BE2C (cell line): ENCODE results near the gene CHM.

Experiments
- DNase-seq: peaks from one replicate; pipeline ENCODE4 v3.0.0-alpha.2; 2020
- H3K27me3 ChIP-seq: fragments of 250-450 bp; sonication (Bioruptor Pico); 2 replicates; pipeline ENCODE4 v1.5.1; 2020; ENCODE audit warnings: mild to moderate bottlenecking
- H3K36me3 ChIP-seq: fragments of 250-450 bp; sonication (Bioruptor Pico); 2 replicates; pipeline ENCODE4 v1.5.1; 2020; ENCODE audit warnings: mild to moderate bottlenecking
- H3K4me1 ChIP-seq: fragments of 250-450 bp; sonication (Bioruptor Pico); 2 replicates; pipeline ENCODE4 v1.5.1; 2020
- H3K4me3 ChIP-seq: 2 replicates; pipeline ENCODE4 v1.5.1; 2011; ENCODE audit warnings: low read depth, low read length
- H3K9me3 ChIP-seq: fragments of 250-450 bp; sonication (Bioruptor Pico); 2 replicates; pipeline ENCODE4 v1.5.1; 2020
- CTCF ChIP-seq: IDR thresholded peaks from 2 replicates; pipeline ENCODE4 v1.5.1; 2012; ENCODE audit warnings: mild to moderate bottlenecking, low read depth, low read length

The CHM gene

GRCh38 chrX:85859426-85859825 lies 187.9 kb downstream of the CHM start:
- DNase-seq, result no peak
- no peak for TF ChIP-seq CTCF
- H3K36me3 ChIP-seq, result no peaks in the 10 kb centered on the region
- H3K9me3 ChIP-seq, result no peaks in the 10 kb centered on the region
- no peaks in the 10 kb centered on the region for H3K4me1 ChIP-seq
- no peak overlapping the region for H3K4me3 ChIP-seq
- no peaks in the 10 kb centered on the region for H3K27me3 ChIP-seq

- peak; percentile 34 for DNase-seq
- H3K4me3 ChIP-seq, result no peak overlapping the region
These were observed 195.9 kb downstream of the CHM start for GRCh38 chrX:85851418-85851817.

GRCh38 chrX:85836868-85837267 lies 210.5 kb downstream of the CHM start:
- H3K9me3 ChIP-seq, result no peaks in the 10 kb centered on the region
- no peaks in the 10 kb centered on the region for H3K27me3 ChIP-seq
- no peak overlapping the region for H3K4me3 ChIP-seq
- no peaks in the 10 kb centered on the region for H3K4me1 ChIP-seq
- no peak for DNase-seq
- no peaks in the 10 kb centered on the region for H3K36me3 ChIP-seq
- TF ChIP-seq CTCF, result no peak

More at GRCh38 chrX:85851418-85851817, 195.9 kb downstream of the CHM start:
- Histone ChIP-seq H3K4me1 (no peaks in the 10 kb centered on the region), H3K36me3 (no peaks in the 10 kb centered on the region), H3K27me3 (no peaks in the 10 kb centered on the region), H3K9me3 (no peaks in the 10 kb centered on the region)
- TF ChIP-seq CTCF, result peak; percentile 60

GRCh38 chrX:85828771-85829170 lies 218.6 kb downstream of the CHM start:
- no peak for DNase-seq
- H3K36me3 ChIP-seq, result no peaks in the 10 kb centered on the region
- TF ChIP-seq CTCF, result no peak
- no peaks in the 10 kb centered on the region for H3K27me3 ChIP-seq
- H3K9me3 ChIP-seq, result no peaks in the 10 kb centered on the region
- H3K4me3 ChIP-seq, result no peak overlapping the region
- H3K4me1 ChIP-seq, result no peaks in the 10 kb centered on the region

- Histone ChIP-seq H3K4me1 (no peaks in the 10 kb centered on the region), H3K9me3 (no peaks in the 10 kb centered on the region), H3K27me3 (no peaks in the 10 kb centered on the region), H3K36me3 (no peaks in the 10 kb centered on the region), H3K4me3 (no peak overlapping the region)
- TF ChIP-seq CTCF, result no peak
- no peak for DNase-seq
These were observed 232.1 kb downstream of the CHM start for GRCh38 chrX:85815203-85815751.
